HL-60/S4 treated with phorbol 12-myristate 13-acetate at 8.2 ng/mL for 4 days and 3 days (cell line): ENCODE results near the gene HOXA2.

ENCODE experiments used
- in situ Hi-C: fragments of 300-500 bp; cut with MboI; formaldehyde crosslinking; loops from 2 replicates; pipeline ENCODE4 v1.15.0; 2022; ENCODE audit warnings: low sequenced_read_pairs

The HOXA2 gene

GRCh38 chr7:27126596-27127327 lies 24.3 kb upstream of the HOXA2 start:
- in situ Hi-C loops: no loop called here

DNA sequence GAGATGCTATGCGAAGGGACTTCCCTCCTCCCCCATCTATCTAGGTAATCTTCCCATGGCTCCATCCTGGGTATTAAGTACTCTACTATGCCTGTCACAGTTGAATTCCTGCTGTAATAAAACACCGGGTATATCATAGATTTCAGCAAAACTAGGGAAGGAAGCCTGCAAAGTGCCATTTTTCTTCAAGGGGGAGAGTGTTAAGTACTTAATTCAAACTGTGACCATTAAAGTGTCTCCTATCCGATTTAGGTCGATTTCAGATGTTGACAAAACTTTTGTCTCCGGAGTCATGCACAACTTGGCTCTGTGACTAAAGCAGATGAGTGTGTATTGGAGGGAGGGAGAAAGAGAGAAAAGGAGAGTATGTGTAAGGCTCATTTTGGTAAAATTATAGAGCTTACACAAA lies 23.5 kb upstream of the HOXA2 start:
- in situ Hi-C loops: no loop called here

- in situ Hi-C loops: no loop called here
Measured at GRCh38 chr7:27124902-27125689, 22.6 kb upstream of the HOXA2 start.

DNA sequence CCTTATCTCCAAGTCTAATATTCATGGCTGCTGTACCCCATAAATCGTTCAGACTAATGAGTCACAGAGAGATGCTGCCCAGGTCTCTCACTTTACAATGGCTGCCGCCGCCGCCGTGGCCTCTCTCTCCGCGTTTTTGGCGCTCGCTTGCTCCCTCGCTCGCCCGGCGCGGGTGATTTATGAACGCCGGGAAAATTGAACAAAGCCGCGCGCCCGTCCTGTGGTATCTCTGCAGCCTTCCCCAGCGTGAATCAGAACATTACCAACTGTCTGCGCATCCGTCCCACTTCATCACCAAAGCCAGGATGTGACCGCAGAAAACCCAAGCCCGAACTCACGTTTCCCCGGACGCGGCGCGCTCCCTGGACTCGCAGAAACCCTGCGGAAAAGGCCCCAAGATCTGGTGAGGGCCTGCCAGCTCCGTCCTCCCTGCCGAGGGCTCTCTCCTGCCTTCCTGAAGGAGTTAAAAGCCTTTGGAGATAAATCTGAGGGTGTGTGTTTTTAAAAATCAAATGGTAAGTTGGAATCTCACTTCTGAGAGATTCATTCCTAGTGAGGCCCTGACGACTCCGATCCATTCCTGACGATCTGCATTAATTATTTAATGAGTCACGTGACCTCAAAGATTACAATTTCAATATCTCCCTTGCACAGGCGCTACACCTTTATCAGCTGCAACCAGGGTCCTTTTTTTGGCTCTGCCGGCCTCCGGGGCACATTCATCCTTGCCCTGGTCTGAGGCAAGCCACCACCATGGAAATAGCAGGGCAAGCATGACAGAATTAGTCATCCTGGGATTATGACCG lies 21.8 kb upstream of the HOXA2 start:
- in situ Hi-C loops: no loop called here

DNA sequence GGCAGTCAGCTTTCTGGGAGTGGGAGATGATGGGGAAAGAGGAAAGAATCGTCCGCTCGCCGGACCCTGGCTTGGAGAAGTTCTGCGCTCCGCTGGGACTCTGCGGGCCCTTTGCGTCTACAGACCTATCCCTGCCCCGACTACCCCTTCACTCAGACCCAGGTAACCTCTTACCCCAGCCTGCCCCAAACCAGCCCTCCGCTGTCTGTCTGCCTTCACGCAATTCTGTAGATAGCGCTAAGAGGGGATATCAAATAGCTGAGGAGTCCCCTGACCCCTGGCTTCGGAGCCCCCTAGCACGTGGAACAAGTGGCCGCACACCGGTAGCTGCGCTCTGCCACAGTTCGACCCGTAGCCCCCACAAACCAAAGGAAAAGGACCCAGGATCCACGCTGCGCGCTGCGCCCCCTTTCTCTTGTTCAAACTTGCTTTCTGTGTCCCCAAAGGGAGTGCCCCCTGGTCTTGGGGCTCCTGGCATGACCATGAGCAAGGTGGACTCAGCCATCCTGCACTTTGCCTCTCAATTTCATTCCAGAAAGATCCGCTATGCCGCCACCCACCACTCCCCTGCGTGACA lies 21.1 kb upstream of the HOXA2 start:
- in situ Hi-C loops: no loop called here

- in situ Hi-C loops: no loop called here
Measured at GRCh38 chr7:27123007-27123476, 20.6 kb upstream of the HOXA2 start.

- in situ Hi-C loops: no loop called here
Measured at GRCh38 chr7:27122077-27122910, 19.8 kb upstream of the HOXA2 start.

DNA sequence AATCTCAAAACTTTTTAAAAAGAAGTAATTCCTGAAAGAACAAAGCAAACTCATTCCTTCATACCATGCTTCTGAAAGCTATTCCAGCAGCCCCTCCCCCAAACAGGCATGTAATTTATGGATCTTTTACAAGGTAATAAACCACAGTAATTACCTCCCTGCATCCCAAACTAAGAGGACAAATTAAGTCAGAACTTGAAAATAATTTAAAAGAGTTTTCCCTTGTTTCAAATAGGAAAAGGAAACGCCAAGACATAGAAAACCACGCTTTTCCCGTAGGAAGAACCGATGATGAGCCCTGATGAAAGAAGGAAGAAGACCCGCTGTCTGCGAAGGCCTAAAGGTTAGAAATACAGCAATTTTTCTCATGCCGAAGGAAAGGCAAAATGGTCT lies 19.2 kb upstream of the HOXA2 start:
- in situ Hi-C loops: no loop called here

DNA sequence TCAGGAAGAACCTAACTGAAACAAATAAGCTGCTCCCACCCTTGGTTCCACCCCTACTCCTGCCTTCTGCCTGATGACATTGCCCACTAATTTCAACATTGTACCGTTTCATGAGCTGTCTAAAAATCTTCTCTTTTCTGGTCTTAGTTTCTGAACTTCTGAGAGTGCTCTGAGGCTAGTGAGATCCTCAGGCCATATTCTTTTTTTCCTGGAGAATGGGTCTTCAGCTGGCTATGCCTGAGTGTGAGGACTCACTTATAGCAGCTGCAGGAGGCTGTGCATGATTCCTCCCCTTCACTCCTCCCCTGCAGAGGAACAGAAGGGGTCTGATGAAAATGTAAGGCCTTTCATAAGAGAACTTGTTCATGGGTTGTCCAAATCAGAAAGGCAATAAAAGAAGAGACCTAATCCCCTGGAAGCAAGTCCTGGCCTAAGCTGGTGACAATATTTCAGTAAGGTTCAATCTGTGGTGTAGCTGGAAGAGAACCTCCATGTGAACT lies 17.0 kb upstream of the HOXA2 start:
- in situ Hi-C loops: no loop called here

DNA sequence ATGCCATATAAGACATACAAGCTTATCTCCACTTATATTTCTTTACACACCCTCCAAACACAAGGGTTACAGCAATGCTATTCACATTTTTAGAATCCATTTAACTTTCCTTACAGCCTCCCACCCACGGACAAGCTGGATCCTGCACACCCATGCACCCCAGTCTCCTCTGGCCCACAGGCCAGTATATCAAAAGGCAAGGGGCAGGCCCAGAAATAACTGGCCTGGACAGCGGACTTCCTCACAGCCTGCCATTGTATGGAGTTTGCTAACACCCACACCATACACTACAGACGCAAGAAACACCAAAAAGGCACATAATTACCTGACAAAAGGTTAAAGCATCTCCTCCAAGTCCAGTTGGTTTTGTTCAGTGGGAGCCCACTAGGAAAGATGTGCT lies 16.1 kb upstream of the HOXA2 start:
- in situ Hi-C loops: no loop called here

DNA sequence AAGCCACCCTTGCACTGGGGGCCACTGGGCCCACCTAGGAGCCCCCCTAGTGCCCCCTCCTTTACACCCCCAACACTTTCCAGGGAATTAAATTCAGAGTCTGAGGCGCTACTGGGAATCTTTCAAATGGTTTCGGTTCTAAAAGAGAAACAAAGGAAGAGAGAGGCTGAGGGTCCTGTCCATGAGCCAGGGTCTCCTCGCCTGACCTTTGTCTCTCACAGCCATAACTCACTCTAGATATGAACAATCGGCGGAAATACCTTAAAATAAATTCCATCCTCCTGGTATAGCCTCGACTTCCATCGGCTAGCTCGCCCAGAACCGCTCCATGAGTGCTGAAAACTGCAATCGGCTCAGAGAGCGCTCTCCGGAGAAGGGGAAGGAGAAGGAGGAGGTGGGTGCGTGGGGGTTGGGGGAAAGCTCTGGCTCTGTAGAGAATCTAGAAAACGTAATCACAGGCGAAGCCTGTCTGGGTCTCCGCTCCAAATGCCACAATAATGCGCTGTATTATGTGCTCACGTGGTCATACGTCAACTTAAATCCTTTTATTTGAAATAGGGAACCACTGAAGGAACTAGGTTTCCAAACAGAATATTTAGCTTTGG lies 15.5 kb upstream of the HOXA2 start:
- in situ Hi-C loops: no loop called here

- in situ Hi-C loops: no loop called here
Measured at GRCh38 chr7:27116962-27117886, 14.7 kb upstream of the HOXA2 start.

GRCh38 chr7:27116031-27116961 lies 13.8 kb upstream of the HOXA2 start:
- in situ Hi-C loops: no loop called here

DNA sequence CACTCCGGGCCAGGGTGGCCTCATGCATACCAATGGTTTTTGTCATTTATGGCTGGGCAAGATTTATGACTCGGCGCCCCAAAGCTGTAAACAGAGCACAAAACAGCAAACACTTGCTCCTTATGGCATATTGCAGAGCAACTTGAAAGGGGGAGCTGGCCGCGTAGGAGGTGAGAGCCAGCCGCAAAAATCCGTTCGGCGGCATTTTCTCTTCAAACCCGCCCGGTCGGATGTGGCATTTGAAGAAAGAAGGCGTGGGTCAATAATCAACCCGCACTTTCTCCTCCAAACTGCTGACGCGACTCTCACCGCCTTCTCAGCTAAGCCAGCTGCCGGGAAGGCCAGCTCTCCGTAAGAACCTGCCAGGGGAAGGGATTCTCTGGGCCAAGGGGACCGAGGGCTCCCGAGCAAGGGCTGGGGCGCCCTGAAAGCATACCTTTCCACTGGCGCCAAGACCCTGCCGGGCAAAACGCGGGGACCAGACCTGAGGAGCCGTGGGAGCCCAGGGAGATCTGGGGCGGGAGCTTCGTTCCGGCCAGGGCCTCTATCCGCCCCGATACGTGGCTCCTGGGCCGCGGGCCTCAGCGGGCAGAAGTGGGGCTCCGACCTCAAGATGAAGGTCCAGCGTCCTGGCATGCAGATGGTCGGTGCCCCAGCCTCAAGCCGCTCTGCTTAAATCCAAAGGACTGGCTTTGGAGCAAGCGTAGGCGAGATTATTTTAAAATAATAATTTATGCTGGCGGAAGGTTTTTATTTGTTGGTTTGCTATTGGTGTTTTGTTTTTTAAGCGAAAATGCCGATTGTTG lies 12.9 kb upstream of the HOXA2 start:
- in situ Hi-C loops: no loop called here

DNA sequence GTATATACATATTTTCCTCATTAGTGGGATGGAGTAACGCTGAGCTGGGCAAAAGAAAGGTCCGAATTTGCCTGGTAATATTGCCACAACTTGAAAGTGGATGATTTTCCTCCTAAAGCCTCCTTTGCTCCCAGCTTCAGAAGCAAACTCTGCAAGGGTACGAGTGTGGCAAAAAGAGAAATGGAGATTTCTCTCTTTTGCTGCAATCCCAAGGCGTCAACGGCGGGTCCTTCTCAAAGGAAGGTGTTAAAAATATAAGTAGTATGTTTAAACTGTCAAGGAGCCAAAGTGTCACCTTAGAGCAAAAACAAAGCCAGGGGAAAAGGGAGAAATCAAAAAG lies 12.4 kb upstream of the HOXA2 start:
- in situ Hi-C loops: no loop called here

DNA sequence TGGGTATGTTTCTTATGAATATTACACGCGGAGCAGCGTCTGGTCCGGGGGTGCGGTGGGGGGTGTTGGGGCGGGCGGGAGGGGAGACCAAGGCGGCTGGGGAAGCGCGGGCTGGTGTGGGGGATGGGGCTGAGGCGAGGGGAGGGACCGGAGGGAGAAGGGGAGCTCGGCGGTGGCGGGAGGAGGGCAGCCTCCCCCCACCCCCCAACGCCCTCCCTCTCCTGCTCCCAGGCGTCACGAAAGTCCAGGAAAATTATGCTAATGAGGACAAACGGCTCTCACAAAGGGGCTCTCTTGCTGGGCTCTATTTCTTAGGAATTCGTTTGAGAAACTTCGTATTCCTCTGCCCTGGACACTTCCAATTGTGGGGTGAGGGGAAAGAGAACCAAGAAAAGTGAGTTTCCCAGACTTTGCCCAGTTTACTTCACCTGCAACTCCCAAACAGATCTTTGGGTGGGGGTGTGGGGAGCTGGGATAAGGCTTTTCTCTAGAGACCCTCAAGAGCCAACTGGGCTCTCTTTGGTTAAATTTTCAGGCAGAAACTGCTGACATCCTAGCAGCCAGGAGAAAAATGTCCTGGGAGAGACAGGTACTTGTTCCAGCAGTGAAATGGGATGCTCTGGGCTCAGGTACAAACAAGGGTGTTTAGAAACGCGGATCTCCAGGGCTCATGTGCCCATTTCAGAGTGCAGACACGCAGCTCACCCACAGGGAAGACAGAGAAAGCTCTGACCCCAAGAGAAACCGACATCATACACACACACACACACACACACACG lies 11.7 kb upstream of the HOXA2 start:
- in situ Hi-C loops: no loop called here
